Measurements from ENCODE around the gene KLHL7.
"Not testable (repeated sequence)": the region's sequence is repeated elsewhere in the genome, so short reads cannot be mapped to it uniquely, and the experiment has no call there.

The KLHL7 gene

DNA sequence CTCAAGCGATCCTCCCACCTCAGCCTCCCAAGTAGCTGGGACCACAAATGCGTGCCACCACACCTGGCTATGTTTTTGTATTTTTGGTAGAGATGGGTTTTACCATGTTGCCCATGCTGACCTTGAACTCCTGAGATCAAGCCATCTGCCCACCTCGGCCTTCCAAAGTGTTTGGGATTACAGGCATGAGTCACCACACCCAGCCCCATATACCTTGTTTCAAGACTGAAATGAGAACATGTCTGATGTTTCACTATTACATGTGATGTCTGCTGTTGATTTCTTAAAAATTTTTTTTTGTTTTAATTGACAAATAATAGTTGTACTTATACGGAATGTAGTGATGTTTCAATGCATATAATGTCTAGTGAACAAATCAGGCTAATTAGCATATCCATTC lies 14.5 kb downstream of the KLHL7 start:
- no peak overlapping the region for H3K4me3 ChIP-seq (ENCODE audit: low read depth, low read length)
- DNase-seq (ENCODE audit: low read depth), result no peak
- TF ChIP-seq, protein P1, sequence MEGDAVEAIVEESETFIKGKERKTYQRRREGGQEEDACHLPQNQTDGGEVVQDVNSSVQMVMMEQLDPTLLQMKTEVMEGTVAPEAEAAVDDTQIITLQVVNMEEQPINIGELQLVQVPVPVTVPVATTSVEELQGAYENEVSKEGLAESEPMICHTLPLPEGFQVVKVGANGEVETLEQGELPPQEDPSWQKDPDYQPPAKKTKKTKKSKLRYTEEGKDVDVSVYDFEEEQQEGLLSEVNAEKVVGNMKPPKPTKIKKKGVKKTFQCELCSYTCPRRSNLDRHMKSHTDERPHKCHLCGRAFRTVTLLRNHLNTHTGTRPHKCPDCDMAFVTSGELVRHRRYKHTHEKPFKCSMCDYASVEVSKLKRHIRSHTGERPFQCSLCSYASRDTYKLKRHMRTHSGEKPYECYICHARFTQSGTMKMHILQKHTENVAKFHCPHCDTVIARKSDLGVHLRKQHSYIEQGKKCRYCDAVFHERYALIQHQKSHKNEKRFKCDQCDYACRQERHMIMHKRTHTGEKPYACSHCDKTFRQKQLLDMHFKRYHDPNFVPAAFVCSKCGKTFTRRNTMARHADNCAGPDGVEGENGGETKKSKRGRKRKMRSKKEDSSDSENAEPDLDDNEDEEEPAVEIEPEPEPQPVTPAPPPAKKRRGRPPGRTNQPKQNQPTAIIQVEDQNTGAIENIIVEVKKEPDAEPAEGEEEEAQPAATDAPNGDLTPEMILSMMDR (IDR thresholded peaks at IDR 0.05; ENCODE audit: insufficient read depth, low read depth, low read length, missing control alignments), result no peak

DNA sequence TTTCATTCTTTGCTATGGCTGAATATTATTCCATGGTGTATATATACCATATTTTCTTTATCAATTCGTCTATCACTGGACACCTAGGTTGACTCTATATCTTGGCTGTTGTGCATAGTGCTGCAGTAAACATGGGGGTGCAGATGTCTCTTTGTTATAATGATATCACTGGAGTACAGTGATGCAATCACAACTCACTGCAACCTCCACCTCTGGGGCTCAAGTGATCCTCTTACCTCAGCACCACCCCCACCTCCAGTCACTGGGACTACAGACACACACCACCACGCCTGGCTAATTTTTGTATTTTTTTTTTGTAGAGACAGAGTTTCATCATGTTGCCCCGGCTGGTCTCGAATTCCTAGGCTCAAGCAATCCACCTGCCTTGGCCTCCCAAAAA lies 15.6 kb downstream of the KLHL7 start:
- no peak for DNase-seq (ENCODE audit: low read depth)
- no peak overlapping the region for H3K4me3 ChIP-seq (ENCODE audit: low read depth, low read length)
- TF ChIP-seq, protein P1 (IDR thresholded peaks at IDR 0.05; ENCODE audit: insufficient read depth, low read depth, low read length, missing control alignments), result no peak

DNA sequence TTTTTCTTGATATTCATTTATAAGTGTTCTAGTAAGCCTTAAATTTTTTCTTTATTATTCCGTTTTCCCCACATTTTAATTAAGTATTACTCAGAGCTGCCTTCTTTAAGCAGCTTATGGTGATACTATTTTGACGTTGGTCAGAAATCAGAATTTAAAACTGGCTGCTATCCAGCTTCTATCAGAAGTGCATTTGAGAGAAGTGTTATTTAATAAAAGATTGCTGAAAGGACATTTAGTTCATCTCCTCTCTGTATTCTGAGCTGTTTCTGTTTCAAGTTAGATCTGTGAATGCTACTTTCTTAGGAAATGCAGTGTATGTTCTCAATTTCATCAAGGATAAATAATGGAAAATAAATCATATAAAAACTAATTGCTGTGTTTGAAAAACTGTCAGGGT lies 17.4 kb downstream of the KLHL7 start:
- TF ChIP-seq, protein P1 (IDR thresholded peaks at IDR 0.05; ENCODE audit: insufficient read depth, low read depth, low read length, missing control alignments), result no peak
- no peak overlapping the region for H3K4me3 ChIP-seq (ENCODE audit: low read depth, low read length)
- no peak for DNase-seq (ENCODE audit: low read depth)

DNA sequence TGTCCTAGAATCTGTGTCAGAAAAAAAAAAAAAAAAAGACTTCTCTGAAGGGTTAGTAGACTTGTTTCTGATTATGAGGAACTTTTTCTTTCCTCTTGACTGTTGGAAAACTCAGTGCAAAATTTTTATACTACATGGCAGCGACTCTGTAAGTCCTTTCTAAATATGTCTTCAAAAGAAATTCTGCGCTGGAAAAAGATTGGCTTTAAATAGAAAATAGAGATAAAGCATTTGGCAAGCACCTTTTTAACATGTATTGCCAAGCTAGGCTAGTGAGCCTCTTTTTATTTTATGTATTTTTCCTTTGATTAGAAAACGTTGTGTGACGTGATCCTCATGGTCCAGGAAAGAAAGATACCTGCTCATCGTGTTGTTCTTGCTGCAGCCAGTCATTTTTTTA lies 17.9 kb downstream of the KLHL7 start:
- TF ChIP-seq, protein P1 (IDR thresholded peaks at IDR 0.05; ENCODE audit: insufficient read depth, low read depth, low read length, missing control alignments), result no peak
- H3K4me3 ChIP-seq (ENCODE audit: low read depth, low read length), result no peak overlapping the region
- no peak for DNase-seq (ENCODE audit: low read depth)

DNA sequence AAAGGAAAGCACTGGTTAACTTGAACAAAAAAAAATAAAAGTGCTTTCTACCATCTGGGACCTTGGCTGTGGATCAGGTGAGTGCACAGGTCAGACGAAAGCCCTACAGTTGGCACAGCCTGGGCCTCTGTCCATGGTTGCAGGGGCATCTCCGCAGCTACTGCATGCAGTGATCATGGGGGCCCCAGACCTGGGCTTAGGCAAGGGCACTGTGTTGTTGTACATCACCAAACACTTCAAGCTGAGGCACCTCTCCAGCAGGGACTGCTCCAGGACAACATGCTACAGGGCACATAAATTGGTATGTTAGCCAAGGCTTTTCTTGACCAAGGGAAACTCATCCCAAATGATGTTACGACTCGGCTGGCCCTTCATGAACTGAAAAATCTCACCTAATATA lies 23.5 kb downstream of the KLHL7 start:
- TF ChIP-seq, protein P1 (IDR thresholded peaks at IDR 0.05; ENCODE audit: insufficient read depth, low read depth, low read length, missing control alignments), result no peak
- H3K4me3 ChIP-seq (ENCODE audit: low read depth, low read length), result no peak overlapping the region
- no peak for DNase-seq (ENCODE audit: low read depth)

DNA sequence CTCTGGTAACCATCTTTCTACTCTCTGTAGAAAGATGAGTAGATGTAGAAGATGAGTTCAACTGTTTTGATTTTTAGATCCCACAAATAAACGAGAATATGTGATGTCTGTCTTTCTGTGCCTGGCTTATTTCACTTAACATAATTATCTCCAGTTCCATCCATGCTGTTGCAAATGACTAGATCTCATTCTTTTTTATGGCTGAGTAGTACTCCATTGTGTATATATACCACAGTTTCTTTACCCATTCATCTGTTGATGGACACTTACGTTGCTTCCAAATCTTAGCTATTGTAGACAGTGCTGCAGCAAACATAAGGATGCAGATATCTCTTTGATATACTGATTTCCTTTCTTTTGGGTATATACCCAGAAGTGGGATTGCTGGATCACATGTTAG lies 26.2 kb downstream of the KLHL7 start:
- not testable (repeated sequence) for H3K4me3 ChIP-seq (ENCODE audit: low read depth, low read length)

DNA sequence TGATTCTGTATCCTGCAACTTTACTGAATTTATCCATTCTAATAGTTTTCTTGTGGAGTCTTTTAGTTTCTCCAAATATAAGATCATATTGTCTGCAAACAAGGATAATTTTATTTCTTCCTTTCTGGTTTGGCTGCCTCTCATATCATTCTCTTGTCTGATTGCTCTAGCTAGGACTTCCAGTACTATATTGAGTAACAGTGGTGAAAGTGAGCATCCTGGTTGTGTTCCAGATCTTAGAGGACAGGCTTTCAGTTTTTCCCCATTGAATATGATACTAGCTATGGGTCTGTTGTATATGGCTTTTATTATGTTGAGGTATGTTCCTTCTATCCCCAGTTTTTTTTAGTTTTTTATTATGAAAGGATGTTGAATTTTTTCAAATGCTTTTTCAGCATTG lies 28.2 kb downstream of the KLHL7 start:
- TF ChIP-seq, protein P1 (IDR thresholded peaks at IDR 0.05; ENCODE audit: insufficient read depth, low read depth, low read length, missing control alignments), result no peak
- DNase-seq (ENCODE audit: low read depth), result no peak
- H3K4me3 ChIP-seq (ENCODE audit: low read depth, low read length), result no peak overlapping the region

More for the DNA sequence above, 26.2 kb downstream of the KLHL7 start:
- DNase-seq (ENCODE audit: low read depth), result not testable (repeated sequence)
